ENCODE measurements around the gene SCN2A.

Gene SCN2A

GRCh38 chr2:165214093-165214492, 25.1 kb upstream of the SCN2A start:
- TF ChIP-seq TAF1 (IDR thresholded peaks at IDR 0.05; ENCODE audit: borderline replicate concordance, low read depth, low read length) (no peak), POLR2A (IDR thresholded peaks at IDR 0.05; ENCODE audit: low read depth, low read length) (no peak), POLR2AphosphoS5 (IDR thresholded peaks at IDR 0.05; ENCODE audit: low read depth, low read length) (no peak)
- no peak for FAIRE-seq
- no peak for DNase-seq (ENCODE audit: insufficient read length)

DNA sequence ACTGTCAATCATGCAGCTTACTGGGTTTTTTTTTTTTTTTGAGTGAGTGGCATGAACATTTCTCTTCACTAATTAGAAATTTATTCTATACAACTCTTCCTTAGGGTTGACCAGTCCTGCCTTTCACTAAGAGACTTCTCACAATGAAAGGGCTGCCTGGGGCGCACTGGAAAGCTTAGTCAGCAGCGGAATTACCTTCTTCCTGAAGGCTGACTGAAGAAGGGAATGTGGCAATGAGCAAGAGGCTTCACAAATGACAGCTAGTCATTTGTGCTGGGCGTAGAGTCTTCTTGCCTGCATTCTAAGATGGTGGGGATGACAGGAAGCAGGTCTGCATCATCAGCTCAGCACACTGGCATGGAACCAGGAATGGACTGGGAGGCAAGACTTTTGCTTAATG, 19.7 kb upstream of the SCN2A start:
- no peak for DNase-seq (ENCODE audit: insufficient read length)
- no peak for FAIRE-seq
- TF ChIP-seq TAF1 (IDR thresholded peaks at IDR 0.05; ENCODE audit: borderline replicate concordance, low read depth, low read length) (no peak), POLR2AphosphoS5 (IDR thresholded peaks at IDR 0.05; ENCODE audit: low read depth, low read length) (no peak)

GRCh38 chr2:165224941-165225340, 14.3 kb upstream of the SCN2A start:
- TF ChIP-seq TAF1 (IDR thresholded peaks at IDR 0.05; ENCODE audit: borderline replicate concordance, low read depth, low read length) (no peak), POLR2A (IDR thresholded peaks at IDR 0.05; ENCODE audit: low read depth, low read length) (no peak), POLR2AphosphoS5 (IDR thresholded peaks at IDR 0.05; ENCODE audit: low read depth, low read length) (no peak)
- DNase-seq (ENCODE audit: insufficient read length): no peak
- no peak for FAIRE-seq

DNA sequence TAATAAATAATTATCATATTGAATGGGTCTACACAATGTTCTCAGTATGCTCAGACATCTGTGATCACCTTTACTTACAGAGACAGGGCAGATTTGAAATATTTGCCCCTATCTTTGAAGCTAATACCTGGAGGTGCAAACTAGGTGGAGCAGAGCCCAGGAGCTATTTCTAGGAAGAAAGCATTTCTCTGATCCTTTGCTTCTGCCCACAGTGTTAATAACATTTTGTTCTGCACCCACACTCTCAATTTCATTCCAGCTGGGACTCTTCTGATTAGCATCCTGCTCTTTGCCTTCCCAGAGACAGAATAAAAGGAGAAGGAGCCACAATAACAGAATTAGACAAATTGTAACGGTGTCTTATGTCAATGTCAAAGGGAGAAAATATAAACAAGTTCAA, 11.6 kb upstream of the SCN2A start:
- FAIRE-seq (no peak), DNase-seq (ENCODE audit: insufficient read length) (no peak)
- TF ChIP-seq TAF1 (IDR thresholded peaks at IDR 0.05; ENCODE audit: borderline replicate concordance, low read depth, low read length): no peak

DNA sequence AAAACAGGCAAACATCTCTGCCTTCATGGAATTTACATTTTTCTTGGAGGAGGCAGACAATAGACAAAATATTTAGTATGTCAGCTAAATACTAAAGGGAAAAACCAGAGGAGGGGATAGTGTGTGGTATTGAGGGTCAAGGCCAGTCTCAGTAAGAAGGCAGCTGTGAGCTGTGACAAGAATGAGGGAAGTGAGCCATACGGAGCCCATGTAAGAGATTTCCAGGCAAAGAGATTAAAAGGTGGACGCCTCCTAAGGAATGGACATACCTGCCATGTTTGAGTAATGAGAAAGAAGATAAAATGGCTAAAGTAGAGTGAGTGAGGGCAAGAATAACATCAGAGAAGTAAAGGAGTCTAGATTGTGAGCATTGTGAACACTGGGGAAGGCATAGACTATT, 2.2 kb upstream of the SCN2A start:
- DNase-seq (ENCODE audit: insufficient read length): no peak
- TF ChIP-seq POLR2AphosphoS5 (IDR thresholded peaks at IDR 0.05; ENCODE audit: low read depth, low read length) (no peak), TAF1 (IDR thresholded peaks at IDR 0.05; ENCODE audit: borderline replicate concordance, low read depth, low read length) (no peak), POLR2A (IDR thresholded peaks at IDR 0.05; ENCODE audit: low read depth, low read length) (no peak)
- no peak for FAIRE-seq

- no peak for TF ChIP-seq POLR2AphosphoS5 (IDR thresholded peaks at IDR 0.05; ENCODE audit: low read depth, low read length)
- TF ChIP-seq TAF1 (IDR thresholded peaks at IDR 0.05; ENCODE audit: borderline replicate concordance, low read depth, low read length): no peak
- no peak for TF ChIP-seq POLR2A (IDR thresholded peaks at IDR 0.05; ENCODE audit: low read depth, low read length)
- no peak for FAIRE-seq
- DNase-seq (ENCODE audit: insufficient read length): no peak
Measured at GRCh38 chr2:165238295-165238694, 919 bp upstream of the SCN2A start.

DNA sequence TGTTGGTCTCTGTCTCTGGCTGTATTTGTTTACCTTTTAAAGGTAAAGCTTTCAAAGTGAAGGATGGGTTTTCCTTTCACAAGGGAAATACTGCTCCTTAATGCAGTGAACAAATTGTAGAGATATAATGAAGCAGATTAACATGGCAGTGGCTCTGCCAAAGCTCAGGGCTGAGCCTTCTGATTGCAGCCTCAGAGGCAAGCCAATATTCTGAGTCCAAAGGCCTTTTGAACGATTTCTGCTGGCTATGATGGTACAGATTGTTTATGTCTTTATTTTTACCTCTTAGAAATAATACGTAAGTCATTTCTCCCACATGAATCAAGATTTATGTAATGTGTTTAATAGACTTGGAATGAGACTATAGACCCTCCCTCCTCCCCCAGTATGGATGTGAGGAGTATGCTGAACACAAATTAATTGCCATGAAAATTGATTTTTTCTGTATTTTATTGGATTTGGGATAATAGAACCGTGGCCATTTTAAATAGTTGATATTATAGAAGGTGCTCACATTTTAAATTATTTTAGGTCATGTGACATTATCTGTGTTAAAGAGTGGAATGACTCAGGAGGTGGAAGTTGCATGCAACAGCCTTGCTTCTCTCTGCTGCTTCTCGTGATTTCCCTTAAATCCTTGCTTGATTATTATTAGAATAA, 772 bp downstream of the SCN2A start:
- DNase-seq (ENCODE audit: insufficient read length) (no peak), FAIRE-seq (no peak)
- TF ChIP-seq POLR2A (IDR thresholded peaks at IDR 0.05; ENCODE audit: low read depth, low read length) (no peak), TAF1 (IDR thresholded peaks at IDR 0.05; ENCODE audit: borderline replicate concordance, low read depth, low read length) (no peak), POLR2AphosphoS5 (IDR thresholded peaks at IDR 0.05; ENCODE audit: low read depth, low read length) (no peak)

- FAIRE-seq (no peak), DNase-seq (ENCODE audit: insufficient read length) (no peak)
- TF ChIP-seq POLR2A (IDR thresholded peaks at IDR 0.05; ENCODE audit: low read depth, low read length) (no peak), TAF1 (IDR thresholded peaks at IDR 0.05; ENCODE audit: borderline replicate concordance, low read depth, low read length) (no peak), POLR2AphosphoS5 (IDR thresholded peaks at IDR 0.05; ENCODE audit: low read depth, low read length) (no peak)
Measured at GRCh38 chr2:165240916-165241315, 1.7 kb downstream of the SCN2A start.

DNA sequence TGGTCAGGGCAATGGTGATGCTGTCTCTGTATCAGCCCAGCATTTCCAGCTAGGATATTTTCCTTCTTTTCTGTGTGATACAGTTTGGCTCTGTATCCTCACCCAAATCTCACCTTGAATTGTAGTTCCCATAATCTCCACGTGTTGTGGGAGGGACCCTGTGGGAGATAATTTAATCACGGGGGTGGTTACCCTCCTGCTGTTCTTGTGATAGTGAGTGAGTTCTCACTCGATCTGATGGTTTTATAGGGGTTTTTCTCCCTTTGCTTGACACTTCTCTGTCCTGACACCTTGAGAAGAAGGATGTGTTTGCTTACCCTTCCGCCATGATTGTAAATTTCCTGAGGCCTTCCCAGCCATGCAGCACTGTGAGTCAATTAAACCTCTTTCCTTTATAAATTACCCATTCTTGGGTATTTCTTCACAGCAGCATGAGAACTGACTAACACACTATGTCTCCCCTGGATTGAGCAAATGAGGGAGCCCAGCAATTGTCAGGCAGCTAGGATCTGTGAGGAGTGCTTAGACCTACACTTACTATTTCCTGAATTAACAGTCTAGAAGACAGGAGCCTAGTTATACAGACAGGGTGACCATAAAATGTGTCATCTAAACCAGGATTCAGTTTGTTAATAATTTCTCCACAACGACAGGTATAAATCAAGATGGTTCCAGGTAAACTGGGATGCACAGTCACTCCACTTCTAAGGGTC, 6.0 kb downstream of the SCN2A start:
- FAIRE-seq (no peak), DNase-seq (ENCODE audit: insufficient read length) (no peak)
- no peak for TF ChIP-seq POLR2AphosphoS5 (IDR thresholded peaks at IDR 0.05; ENCODE audit: low read depth, low read length)
- TF ChIP-seq POLR2A (IDR thresholded peaks at IDR 0.05; ENCODE audit: low read depth, low read length): no peak
- TF ChIP-seq TAF1 (IDR thresholded peaks at IDR 0.05; ENCODE audit: borderline replicate concordance, low read depth, low read length): no peak

DNA sequence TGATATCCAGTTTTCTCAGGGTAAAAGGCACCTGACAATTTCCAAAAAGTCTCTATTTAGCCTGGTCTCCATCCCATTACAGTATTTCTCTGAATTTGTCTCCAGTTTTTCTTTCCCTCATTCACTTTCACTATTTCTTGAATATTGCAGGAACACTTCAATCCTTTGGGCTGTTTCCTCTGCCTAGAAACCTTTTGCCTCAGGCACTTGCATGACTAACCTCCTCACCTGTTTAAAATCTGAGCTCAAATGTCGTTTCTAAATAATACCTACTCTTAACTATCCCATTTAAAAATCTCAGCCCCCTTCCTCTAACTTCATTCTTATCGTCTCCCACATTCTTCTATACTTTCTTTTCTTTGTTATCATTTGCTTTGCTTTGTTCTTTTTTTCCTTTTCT, 9.0 kb downstream of the SCN2A start:
- TF ChIP-seq POLR2AphosphoS5 (IDR thresholded peaks at IDR 0.05; ENCODE audit: low read depth, low read length) (no peak), TAF1 (IDR thresholded peaks at IDR 0.05; ENCODE audit: borderline replicate concordance, low read depth, low read length) (no peak), POLR2A (IDR thresholded peaks at IDR 0.05; ENCODE audit: low read depth, low read length) (no peak)
- no peak for DNase-seq (ENCODE audit: insufficient read length)
- no peak for FAIRE-seq

GRCh38 chr2:165251366-165251765, 12.2 kb downstream of the SCN2A start:
- DNase-seq (ENCODE audit: insufficient read length) (no peak), FAIRE-seq (no peak)
- TF ChIP-seq TAF1 (IDR thresholded peaks at IDR 0.05; ENCODE audit: borderline replicate concordance, low read depth, low read length): no peak
- TF ChIP-seq POLR2A (IDR thresholded peaks at IDR 0.05; ENCODE audit: low read depth, low read length): no peak
- no peak for TF ChIP-seq POLR2AphosphoS5 (IDR thresholded peaks at IDR 0.05; ENCODE audit: low read depth, low read length)

GRCh38 chr2:165253178-165253577, 14.0 kb downstream of the SCN2A start:
- FAIRE-seq (no peak), DNase-seq (ENCODE audit: insufficient read length) (no peak)

More at GRCh38 chr2:165253178-165253577, 14.0 kb downstream of the SCN2A start:
- no peak for TF ChIP-seq TAF1 (IDR thresholded peaks at IDR 0.05; ENCODE audit: borderline replicate concordance, low read depth, low read length)
- no peak for TF ChIP-seq POLR2A (IDR thresholded peaks at IDR 0.05; ENCODE audit: low read depth, low read length)
- no peak for TF ChIP-seq POLR2AphosphoS5 (IDR thresholded peaks at IDR 0.05; ENCODE audit: low read depth, low read length)

Measured in GM12892 (cell line).